ENCODE data around the gene HNF1B.

GRCh38 chr17:37650419-37651003 is 94.3 kb downstream of the HNF1B start:
- no peak for TF ChIP-seq POLR2A (IDR thresholded peaks at IDR 0.05)
- peak in 6 of 7 experiments; percentile 20 to 59 (median 51) for TF ChIP-seq CTCF (IDR thresholded peaks at IDR 0.05)
